Adipocyte (in vitro differentiated cells): ENCODE measurements around the gene ATP4A.
A peak's percentile ranks its signal among the peaks of the same experiment; 100 is the strongest.

Experiments
- DNase-seq: peaks from one replicate; pipeline ENCODE4 v3.0.0-alpha.2; 2015; ENCODE audit warnings: low read depth
- H3K27me3 ChIP-seq: replicated peaks from 2 replicates; pipeline ENCODE4 v1.7.0; 2013; ENCODE audit warnings: mild to moderate bottlenecking, low read length, moderate library complexity; ENCODE audit not compliant: control insufficient read depth, insufficient read depth
- H3K36me3 ChIP-seq: 2 replicates; pipeline ENCODE4 v1.7.0; 2013; ENCODE audit warnings: low read length, mild to moderate bottlenecking, moderate library complexity; ENCODE audit not compliant: control insufficient read depth, insufficient read depth, severe bottlenecking
- H3K4me1 ChIP-seq: 2 replicates; pipeline ENCODE4 v1.7.0; 2013; ENCODE audit warnings: mild to moderate bottlenecking, low read length, moderate library complexity; ENCODE audit not compliant: control insufficient read depth, insufficient read depth
- H3K4me3 ChIP-seq: 2 replicates; pipeline ENCODE4 v1.7.0; 2013; ENCODE audit warnings: mild to moderate bottlenecking, low read length, moderate library complexity
- H3K9ac ChIP-seq: 2 replicates; pipeline ENCODE4 v1.7.0; 2013; ENCODE audit warnings: mild to moderate bottlenecking, low read length, moderate library complexity
- H3K9me3 ChIP-seq: 2 replicates; pipeline ENCODE4 v1.7.0; 2013; ENCODE audit warnings: mild to moderate bottlenecking, low read length, moderate library complexity; ENCODE audit not compliant: control insufficient read depth

ATP4A gene

DNA sequence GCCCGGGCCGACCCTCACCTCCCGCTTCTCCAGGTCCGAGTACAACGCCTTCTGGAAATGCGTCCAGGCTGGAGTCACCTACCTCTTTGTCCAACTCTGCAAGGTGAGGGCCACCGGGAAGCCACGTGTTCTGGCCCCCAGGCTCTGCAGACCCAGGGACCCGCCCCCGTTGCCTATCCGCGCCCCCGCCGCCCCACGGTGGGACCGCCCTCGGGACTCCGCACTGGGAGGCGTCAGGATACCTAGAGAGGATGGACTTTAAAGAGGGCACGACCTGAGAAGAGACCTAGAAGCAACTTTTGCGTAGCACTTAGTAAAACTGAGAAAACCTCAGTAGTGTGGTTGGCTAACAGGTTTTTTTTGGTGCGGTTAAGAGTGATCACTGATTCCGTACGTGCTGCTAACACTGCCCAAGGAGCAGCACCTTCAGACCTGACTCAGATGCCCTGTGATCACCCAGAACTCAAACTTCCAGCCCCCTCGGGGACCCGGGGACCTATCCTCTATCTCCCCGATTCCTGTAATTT lies 17.5 kb downstream of the ATP4A start:
- Histone ChIP-seq H3K27me3 (no peaks in the 10 kb centered on the region), H3K36me3 (peaks cover 4% of the 10 kb centered on the region), H3K4me1 (peaks cover 19% of the 10 kb centered on the region), H3K9ac (peak overlapping the region; percentile 98), H3K9me3 (no peaks in the 10 kb centered on the region), H3K4me3 (peak overlapping the region; percentile 97)
- peak; percentile 61 for DNase-seq

GRCh38 chr19:35545001-35545854 lies 18.2 kb downstream of the ATP4A start, which contains the start of gene TMEM147:
TMEM147 (plus strand) TSS chr19:35545626; CDS start chr19:35545740, 114 bp downstream.
- Histone ChIP-seq H3K36me3 (peaks cover 8% of the 10 kb centered on the region), H3K9me3 (no peaks in the 10 kb centered on the region), H3K4me3 (peak within 1 kb of the TSS; percentile 97), H3K4me1 (peaks cover 19% of the 10 kb centered on the region), H3K27me3 (no peaks in the 10 kb centered on the region), H3K9ac (peak within 1 kb of the TSS; percentile 98)
- DNase-seq, result peak; percentile 96

DNA sequence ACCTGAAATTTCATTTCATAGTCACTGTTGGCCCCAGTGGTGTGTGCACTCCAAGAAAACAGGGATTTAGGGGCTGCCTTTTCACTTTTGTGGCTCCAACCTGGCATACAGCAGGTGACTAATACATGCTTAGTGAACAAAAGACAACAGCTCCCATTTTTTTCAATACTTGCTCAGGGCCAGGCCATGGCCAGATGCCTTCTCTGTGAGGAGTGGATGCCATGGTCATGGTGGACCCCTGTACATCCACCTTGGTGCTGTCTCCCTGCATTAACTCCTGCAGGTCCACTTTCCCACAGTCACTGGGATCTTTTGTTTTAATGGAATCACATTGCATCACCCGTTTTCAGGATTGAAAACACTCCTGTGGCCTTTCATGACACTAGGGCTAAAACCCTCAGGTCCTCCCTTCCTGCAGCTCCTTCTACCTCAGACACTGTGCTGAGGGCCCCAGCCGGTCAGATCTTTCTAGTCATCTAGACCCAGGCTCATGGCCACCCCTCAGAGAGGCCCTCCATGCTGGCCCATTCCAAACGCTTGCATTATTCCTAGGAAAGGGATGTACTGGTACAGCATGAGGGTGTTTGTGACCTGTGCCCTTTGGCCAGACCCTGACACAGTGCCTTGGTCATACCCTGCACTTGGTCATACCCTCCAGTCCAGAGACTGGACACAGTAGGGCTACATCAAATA lies 19.2 kb downstream of the ATP4A start:
- Histone ChIP-seq H3K9ac (peak overlapping the region; percentile 98), H3K27me3 (no peaks in the 10 kb centered on the region), H3K36me3 (peaks cover 11% of the 10 kb centered on the region), H3K4me1 (peaks cover 19% of the 10 kb centered on the region), H3K4me3 (peak overlapping the region; percentile 97), H3K9me3 (no peaks in the 10 kb centered on the region)
- no peak for DNase-seq

GRCh38 chr19:35543280-35544109 lies 20.0 kb downstream of the ATP4A start:
- Histone ChIP-seq H3K27me3 (no peaks in the 10 kb centered on the region), H3K36me3 (peaks cover 11% of the 10 kb centered on the region), H3K4me3 (peak overlapping the region; percentile 97), H3K9me3 (no peaks in the 10 kb centered on the region), H3K4me1 (peaks cover 19% of the 10 kb centered on the region), H3K9ac (no peak overlapping the region)
- no peak for DNase-seq

GRCh38 chr19:35542209-35542608 lies 21.2 kb downstream of the ATP4A start:
- DNase-seq, result no peak
- H3K4me1 ChIP-seq, result peaks cover 19% of the 10 kb centered on the region

GRCh38 chr19:35540356-35540927 lies 23.0 kb downstream of the ATP4A start:
- H3K36me3 ChIP-seq, result peaks cover 7% of the 10 kb centered on the region
- no peaks in the 10 kb centered on the region for H3K9me3 ChIP-seq
- H3K4me3 ChIP-seq, result no peak overlapping the region
- DNase-seq, result no peak
- H3K4me1 ChIP-seq, result peaks cover 9% of the 10 kb centered on the region
- H3K27me3 ChIP-seq, result no peaks in the 10 kb centered on the region
- no peak overlapping the region for H3K9ac ChIP-seq

More at GRCh38 chr19:35542209-35542608, 21.2 kb downstream of the ATP4A start:
- no peaks in the 10 kb centered on the region for H3K27me3 ChIP-seq
- peaks cover 11% of the 10 kb centered on the region for H3K36me3 ChIP-seq
- no peaks in the 10 kb centered on the region for H3K9me3 ChIP-seq
- no peak overlapping the region for H3K4me3 ChIP-seq
- H3K9ac ChIP-seq, result no peak overlapping the region

DNA sequence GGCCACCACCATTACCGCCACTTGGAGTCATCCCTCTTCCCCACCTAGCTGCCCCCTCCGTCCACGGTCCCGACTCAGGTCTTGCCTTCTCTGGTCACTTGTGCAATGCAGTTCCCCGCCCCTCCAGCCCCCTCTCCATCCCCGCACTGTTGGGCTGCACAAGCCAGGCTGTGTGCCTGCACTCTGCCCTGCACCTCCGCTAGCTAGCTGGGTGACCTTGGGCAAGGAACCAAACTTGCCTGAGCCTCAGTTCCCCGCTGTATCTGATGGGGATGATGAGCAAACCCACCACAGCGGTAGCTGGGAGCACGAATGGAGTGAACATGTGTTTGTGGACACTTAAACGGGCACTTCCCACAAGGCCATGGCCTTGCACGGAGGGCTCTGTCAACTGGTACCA lies 23.6 kb downstream of the ATP4A start:
- peaks cover 7% of the 10 kb centered on the region for H3K36me3 ChIP-seq
- no peaks in the 10 kb centered on the region for H3K27me3 ChIP-seq
- H3K4me3 ChIP-seq, result no peak overlapping the region
- no peak overlapping the region for H3K9ac ChIP-seq
- no peak for DNase-seq
- H3K4me1 ChIP-seq, result peaks cover 9% of the 10 kb centered on the region
- H3K9me3 ChIP-seq, result no peaks in the 10 kb centered on the region

- H3K4me3 ChIP-seq, result no peak overlapping the region
- no peak overlapping the region for H3K9ac ChIP-seq
- H3K36me3 ChIP-seq, result peaks cover 7% of the 10 kb centered on the region
- DNase-seq, result no peak
- H3K4me1 ChIP-seq, result peaks cover 5% of the 10 kb centered on the region
- no peaks in the 10 kb centered on the region for H3K9me3 ChIP-seq
- no peaks in the 10 kb centered on the region for H3K27me3 ChIP-seq
Measured at GRCh38 chr19:35539314-35539713, 24.1 kb downstream of the ATP4A start.

- no peak for DNase-seq
- no peak overlapping the region for H3K4me3 ChIP-seq
Measured at GRCh38 chr19:35534803-35535480, 28.5 kb downstream of the ATP4A start.

GRCh38 chr19:35533822-35534392 lies 29.6 kb downstream of the ATP4A start:
- Histone ChIP-seq H3K9me3 (no peaks in the 10 kb centered on the region), H3K27me3 (peaks cover 2% of the 10 kb centered on the region), H3K9ac (no peak overlapping the region), H3K4me3 (peak overlapping the region; percentile 52), H3K36me3 (no peaks in the 10 kb centered on the region), H3K4me1 (peaks cover 10% of the 10 kb centered on the region)
- DNase-seq, result no peak

More at GRCh38 chr19:35534803-35535480, 28.5 kb downstream of the ATP4A start:
- peaks cover 2% of the 10 kb centered on the region for H3K27me3 ChIP-seq
- H3K36me3 ChIP-seq, result peaks cover 1% of the 10 kb centered on the region
- no peak overlapping the region for H3K9ac ChIP-seq
- no peaks in the 10 kb centered on the region for H3K9me3 ChIP-seq
- H3K4me1 ChIP-seq, result peaks cover 10% of the 10 kb centered on the region
